WTC11 (cell line): ENCODE measurements around the gene JADE3. TPM values are rescaled to one million over a fixed set of nuclear protein-coding genes. Genes with fewer than 3 reads are reported as not detected.

ENCODE experiments used
- ATAC-seq: fragments of 200-7000 bp; cut with Tn5 transposase; 2 replicates; pipeline ENCODE4 v1.10.0; 2021; ENCODE audit warnings: mild to moderate bottlenecking, moderate library complexity
- CTCF ChIA-PET: fragments of 300-600 bp; sonication (Branson Sonifier 250); formaldehyde crosslinking; loops from one replicate; lab custom pipeline; 2021; ENCODE audit warnings: antibody characterized with exemption; lab: Charles Lee
- POLR2A ChIA-PET: fragments of 350-600 bp; sonication (Branson Sonifier 250); formaldehyde crosslinking; loops from one replicate; lab custom pipeline; 2021; ENCODE audit warnings: antibody characterized with exemption; lab: Charles Lee
- DNase-seq: peaks from one replicate; pipeline ENCODE4 v3.0.0; 2021; ENCODE audit warnings: low spot score
- H3K27ac Mint-ChIP-seq: 2 replicates; pipeline ENCODE4 v1.8.0; 2021; ENCODE audit warnings: mixed read lengths
- H3K27me3 Mint-ChIP-seq: 2 replicates; pipeline ENCODE4 v1.8.0; 2021; ENCODE audit warnings: low read depth, mild to moderate bottlenecking, moderate library complexity, mixed read lengths
- H3K36me3 Mint-ChIP-seq: 2 replicates; pipeline ENCODE4 v1.8.0; 2021; ENCODE audit warnings: mixed read lengths
- H3K4me1 Mint-ChIP-seq: 2 replicates; pipeline ENCODE4 v1.8.0; 2022; ENCODE audit warnings: mixed read lengths
- H3K4me3 Mint-ChIP-seq: 2 replicates; pipeline ENCODE4 v1.8.0; 2021; ENCODE audit warnings: mild to moderate bottlenecking, moderate library complexity, mixed read lengths
- H3K9me3 Mint-ChIP-seq: 2 replicates; pipeline ENCODE4 v1.8.0; 2021; ENCODE audit warnings: mixed read lengths
- ATF1 ChIP-seq: sonication (generic); formaldehyde crosslinking; IDR thresholded peaks from 2 replicates; pipeline ENCODE4 v1.8.1; 2023; ENCODE audit warnings: mild to moderate bottlenecking, moderate library complexity, missing genetic modification reagents
- CREM ChIP-seq: sonication (generic); formaldehyde crosslinking; IDR thresholded peaks from 2 replicates; pipeline ENCODE4 v1.8.1; 2022; ENCODE audit warnings: mild to moderate bottlenecking, missing genetic modification reagents, moderate library complexity
- EMX1 ChIP-seq: fragments of 250-450 bp; sonication (Bioruptor Pico); IDR thresholded peaks from 2 replicates; pipeline ENCODE4 v1.8.0; 2021; ENCODE audit warnings: mild to moderate bottlenecking
- ETV6 ChIP-seq: sonication (generic); formaldehyde crosslinking; IDR thresholded peaks from 2 replicates; pipeline ENCODE4 v1.8.1; 2022; ENCODE audit warnings: mild to moderate bottlenecking, missing genetic modification reagents
- FOXJ3 ChIP-seq: sonication (generic); formaldehyde crosslinking; IDR thresholded peaks from 2 replicates; pipeline ENCODE4 v1.9.0; 2021; ENCODE audit warnings: missing genetic modification reagents, mild to moderate bottlenecking, borderline replicate concordance
- FOXK1 ChIP-seq: sonication (generic); formaldehyde crosslinking; IDR thresholded peaks from 2 replicates; pipeline ENCODE4 v1.8.0; 2022; ENCODE audit warnings: mild to moderate bottlenecking, moderate library complexity, missing genetic modification reagents
- FOXP1 ChIP-seq: sonication (generic); formaldehyde crosslinking; IDR thresholded peaks from 2 replicates; pipeline ENCODE4 v1.8.0; 2022; ENCODE audit warnings: missing genetic modification reagents, mild to moderate bottlenecking, moderate library complexity, borderline replicate concordance
- NFE2L1 ChIP-seq: sonication (generic); formaldehyde crosslinking; IDR thresholded peaks from 2 replicates; pipeline ENCODE4 v1.8.1; 2023; ENCODE audit warnings: missing genetic modification reagents
- NR1H2 ChIP-seq: sonication (generic); formaldehyde crosslinking; IDR thresholded peaks from 2 replicates; pipeline ENCODE4 v1.9.0; 2021; ENCODE audit warnings: mild to moderate bottlenecking, moderate library complexity, missing genetic modification reagents
- NR2C2 ChIP-seq: sonication (generic); formaldehyde crosslinking; IDR thresholded peaks from 2 replicates; pipeline ENCODE4 v1.8.0; 2022; ENCODE audit warnings: mild to moderate bottlenecking, missing genetic modification reagents
- SMAD4 ChIP-seq: sonication (generic); formaldehyde crosslinking; IDR thresholded peaks from 2 replicates; pipeline ENCODE4 v1.8.0; 2022; ENCODE audit warnings: mild to moderate bottlenecking, missing genetic modification reagents
- TEAD1 ChIP-seq: sonication (generic); formaldehyde crosslinking; IDR thresholded peaks from 2 replicates; pipeline ENCODE4 v1.8.0; 2022; ENCODE audit warnings: mild to moderate bottlenecking, missing genetic modification reagents
- ZBTB21 ChIP-seq: sonication (generic); formaldehyde crosslinking; IDR thresholded peaks from 2 replicates; pipeline ENCODE4 v1.8.1; 2023; ENCODE audit warnings: mild to moderate bottlenecking, missing genetic modification reagents, borderline replicate concordance
- ZNF121 ChIP-seq: sonication (generic); formaldehyde crosslinking; IDR thresholded peaks from 2 replicates; pipeline ENCODE4 v1.8.0; 2023; ENCODE audit warnings: missing genetic modification reagents
- total RNA-seq: library from RNA; stranded (reverse); gene quantifications from 3 replicates; pipeline ENCODE4 v1.2.3, GENCODE V29; 2021
- TF ChIP-seq, protein P1 (sequence below): sonication (generic); formaldehyde crosslinking; IDR thresholded peaks from 2 replicates; pipeline ENCODE4 v1.8.0; 2023; ENCODE audit warnings: mild to moderate bottlenecking, missing genetic modification reagents
- TF ChIP-seq, protein P2 (sequence below): fragments of 200-600 bp; IDR thresholded peaks from 2 replicates; pipeline ENCODE4 v1.8.0; 2022; ENCODE audit warnings: antibody characterized with exemption
- TF ChIP-seq, protein P3 (sequence below): sonication (generic); formaldehyde crosslinking; IDR thresholded peaks from 2 replicates; pipeline ENCODE4 v1.8.0; 2022; ENCODE audit warnings: mild to moderate bottlenecking, missing genetic modification reagents
- TF ChIP-seq, protein P4 (sequence below): sonication (generic); formaldehyde crosslinking; IDR thresholded peaks from 2 replicates; pipeline ENCODE4 v1.8.0; 2022; ENCODE audit warnings: mild to moderate bottlenecking, missing genetic modification reagents
- TF ChIP-seq, protein P5 (sequence below): fragments of 250-450 bp; sonication (Bioruptor Pico); IDR thresholded peaks from 2 replicates; pipeline ENCODE4 v1.9.0; 2021; ENCODE audit warnings: mild to moderate bottlenecking
- TF ChIP-seq, protein P6 (sequence below): fragments of 250-450 bp; sonication (Bioruptor Pico); IDR thresholded peaks from 2 replicates; pipeline ENCODE4 v2.1.2; 2022; ENCODE audit warnings: mild to moderate bottlenecking, moderate library complexity
- TF ChIP-seq, protein P7 (sequence below): sonication (generic); formaldehyde crosslinking; IDR thresholded peaks from 2 replicates; pipeline ENCODE4 v1.8.1; 2023; ENCODE audit warnings: mild to moderate bottlenecking, missing genetic modification reagents

The JADE3 gene
- total RNA-seq, 1 experiment from 2014 or later, result 19.2 TPM

DNA sequence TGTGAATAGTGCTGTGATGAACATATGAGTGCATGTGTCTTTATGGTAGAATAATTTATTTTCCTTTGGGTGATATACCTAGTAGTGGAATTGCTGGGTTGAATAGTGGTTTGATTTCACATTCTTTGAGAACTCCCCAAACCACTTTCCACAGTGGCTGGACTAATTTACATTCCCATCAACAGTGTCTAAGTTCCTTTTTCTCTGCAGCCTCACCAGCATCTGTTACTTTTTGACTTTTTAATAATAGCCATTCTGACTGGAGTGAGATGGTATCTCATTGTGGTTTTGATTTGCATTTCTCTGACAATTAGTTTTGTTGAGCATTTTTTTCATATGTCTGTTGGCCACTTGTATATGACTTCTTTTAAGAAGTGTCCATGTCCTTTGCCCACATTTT lies 29.1 kb downstream of the JADE3 start:
- H3K4me3 Mint-ChIP-seq, result no peak overlapping the region
- POLR2A ChIA-PET, result no interaction called here
- peaks cover 24% of the 10 kb centered on the region for H3K4me1 Mint-ChIP-seq
- ATAC-seq, result no peak
- no peak for TF ChIP-seq FOXJ3 (CRISPR knock-in tag)
- TF ChIP-seq FOXK1 (CRISPR knock-in tag), result no peak
- TF ChIP-seq CREM, result no peak
- TF ChIP-seq, protein P1, sequence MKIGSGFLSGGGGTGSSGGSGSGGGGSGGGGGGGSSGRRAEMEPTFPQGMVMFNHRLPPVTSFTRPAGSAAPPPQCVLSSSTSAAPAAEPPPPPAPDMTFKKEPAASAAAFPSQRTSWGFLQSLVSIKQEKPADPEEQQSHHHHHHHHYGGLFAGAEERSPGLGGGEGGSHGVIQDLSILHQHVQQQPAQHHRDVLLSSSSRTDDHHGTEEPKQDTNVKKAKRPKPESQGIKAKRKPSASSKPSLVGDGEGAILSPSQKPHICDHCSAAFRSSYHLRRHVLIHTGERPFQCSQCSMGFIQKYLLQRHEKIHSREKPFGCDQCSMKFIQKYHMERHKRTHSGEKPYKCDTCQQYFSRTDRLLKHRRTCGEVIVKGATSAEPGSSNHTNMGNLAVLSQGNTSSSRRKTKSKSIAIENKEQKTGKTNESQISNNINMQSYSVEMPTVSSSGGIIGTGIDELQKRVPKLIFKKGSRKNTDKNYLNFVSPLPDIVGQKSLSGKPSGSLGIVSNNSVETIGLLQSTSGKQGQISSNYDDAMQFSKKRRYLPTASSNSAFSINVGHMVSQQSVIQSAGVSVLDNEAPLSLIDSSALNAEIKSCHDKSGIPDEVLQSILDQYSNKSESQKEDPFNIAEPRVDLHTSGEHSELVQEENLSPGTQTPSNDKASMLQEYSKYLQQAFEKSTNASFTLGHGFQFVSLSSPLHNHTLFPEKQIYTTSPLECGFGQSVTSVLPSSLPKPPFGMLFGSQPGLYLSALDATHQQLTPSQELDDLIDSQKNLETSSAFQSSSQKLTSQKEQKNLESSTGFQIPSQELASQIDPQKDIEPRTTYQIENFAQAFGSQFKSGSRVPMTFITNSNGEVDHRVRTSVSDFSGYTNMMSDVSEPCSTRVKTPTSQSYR (CRISPR knock-in tag), result no peak
- TF ChIP-seq, all 79 proteins: peak for 0
- Mint-ChIP-seq H3K9me3 (peaks cover 8% of the 10 kb centered on the region; the same call in 1 of the 2 replicates), H3K36me3 (no peaks in the 10 kb centered on the region; the same call in 1 of the 2 replicates), H3K27ac (no peak overlapping the region), H3K27me3 (no peaks in the 10 kb centered on the region)
- no peak for DNase-seq
- CTCF ChIA-PET, result no interaction called here

DNA sequence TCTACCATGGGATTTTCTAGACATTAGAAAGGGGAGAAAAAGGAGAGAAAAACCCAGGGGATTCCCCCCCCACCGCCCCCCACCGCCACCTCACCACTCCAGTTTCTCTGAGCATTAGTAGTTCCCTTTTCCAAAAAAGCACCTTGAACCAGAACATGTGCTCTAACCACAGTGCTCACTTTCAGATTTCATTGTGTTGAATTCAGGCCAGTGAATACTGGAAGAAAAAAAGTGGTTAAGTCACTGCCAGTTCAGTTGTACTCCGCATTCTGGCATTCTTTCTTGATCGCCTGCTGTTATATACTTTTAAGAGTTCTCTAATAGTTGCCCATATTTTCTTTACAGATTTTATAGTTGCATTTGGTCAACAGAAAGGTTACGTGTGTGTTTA lies 40.9 kb downstream of the JADE3 start:
- DNase-seq (no peak), ATAC-seq (no peak)
- Mint-ChIP-seq H3K27me3 (no peaks in the 10 kb centered on the region), H3K27ac (peak overlapping the region; percentile 95), H3K9me3 (no peaks in the 10 kb centered on the region), H3K4me1 (peaks cover 37% of the 10 kb centered on the region), H3K36me3 (no peaks in the 10 kb centered on the region), H3K4me3 (no peak overlapping the region)
- ChIA-PET CTCF (no interaction called here), POLR2A (no interaction called here)
- no peak for TF ChIP-seq ETV6
- TF ChIP-seq, protein P2, sequence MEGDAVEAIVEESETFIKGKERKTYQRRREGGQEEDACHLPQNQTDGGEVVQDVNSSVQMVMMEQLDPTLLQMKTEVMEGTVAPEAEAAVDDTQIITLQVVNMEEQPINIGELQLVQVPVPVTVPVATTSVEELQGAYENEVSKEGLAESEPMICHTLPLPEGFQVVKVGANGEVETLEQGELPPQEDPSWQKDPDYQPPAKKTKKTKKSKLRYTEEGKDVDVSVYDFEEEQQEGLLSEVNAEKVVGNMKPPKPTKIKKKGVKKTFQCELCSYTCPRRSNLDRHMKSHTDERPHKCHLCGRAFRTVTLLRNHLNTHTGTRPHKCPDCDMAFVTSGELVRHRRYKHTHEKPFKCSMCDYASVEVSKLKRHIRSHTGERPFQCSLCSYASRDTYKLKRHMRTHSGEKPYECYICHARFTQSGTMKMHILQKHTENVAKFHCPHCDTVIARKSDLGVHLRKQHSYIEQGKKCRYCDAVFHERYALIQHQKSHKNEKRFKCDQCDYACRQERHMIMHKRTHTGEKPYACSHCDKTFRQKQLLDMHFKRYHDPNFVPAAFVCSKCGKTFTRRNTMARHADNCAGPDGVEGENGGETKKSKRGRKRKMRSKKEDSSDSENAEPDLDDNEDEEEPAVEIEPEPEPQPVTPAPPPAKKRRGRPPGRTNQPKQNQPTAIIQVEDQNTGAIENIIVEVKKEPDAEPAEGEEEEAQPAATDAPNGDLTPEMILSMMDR, result no peak
- no peak for TF ChIP-seq NR1H2 (CRISPR knock-in tag)
- no peak for TF ChIP-seq EMX1 (CRISPR knock-in tag)
- TF ChIP-seq, protein P3, sequence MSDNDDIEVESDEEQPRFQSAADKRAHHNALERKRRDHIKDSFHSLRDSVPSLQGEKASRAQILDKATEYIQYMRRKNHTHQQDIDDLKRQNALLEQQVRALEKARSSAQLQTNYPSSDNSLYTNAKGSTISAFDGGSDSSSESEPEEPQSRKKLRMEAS, result no peak

DNA sequence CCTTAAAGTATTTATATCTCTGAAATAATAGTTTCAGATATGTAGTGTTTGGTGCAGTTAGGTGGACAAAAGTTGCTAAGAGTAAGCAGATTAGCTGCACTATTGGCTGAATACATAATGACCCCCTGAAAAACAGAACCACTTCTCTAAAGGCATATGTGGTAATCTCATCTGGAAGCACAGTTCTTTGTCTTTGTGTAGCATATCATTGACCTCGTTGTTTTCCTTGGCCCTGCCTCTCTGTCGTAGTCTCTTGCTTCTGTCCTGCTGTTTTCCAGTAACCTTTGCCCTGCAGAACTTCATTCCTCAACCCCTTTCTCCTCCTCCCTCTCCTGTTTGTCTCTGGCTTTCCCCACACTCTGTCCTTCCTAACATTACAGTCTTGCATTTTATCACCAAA lies 41.4 kb downstream of the JADE3 start:
- ATAC-seq (peak; percentile 88), DNase-seq (no peak)
- H3K27ac Mint-ChIP-seq, result peak overlapping the region; percentile 95
- no peaks in the 10 kb centered on the region for H3K27me3 Mint-ChIP-seq
- no peaks in the 10 kb centered on the region for H3K36me3 Mint-ChIP-seq
- ChIA-PET CTCF (no interaction called here), POLR2A (no interaction called here)
- peaks cover 37% of the 10 kb centered on the region for H3K4me1 Mint-ChIP-seq
- H3K9me3 Mint-ChIP-seq, result no peaks in the 10 kb centered on the region
- no peak overlapping the region; the same call in 1 of the 2 replicates for H3K4me3 Mint-ChIP-seq
- TF ChIP-seq ZBTB21 (CRISPR knock-in tag) (no peak), NR2C2 (CRISPR knock-in tag) (no peak), TEAD1 (no peak), ZNF121 (CRISPR knock-in tag) (no peak), FOXP1 (CRISPR knock-in tag) (no peak), SMAD4 (CRISPR knock-in tag) (no peak), ATF1 (CRISPR knock-in tag) (no peak), NFE2L1 (no peak)
- TF ChIP-seq, protein P4, sequence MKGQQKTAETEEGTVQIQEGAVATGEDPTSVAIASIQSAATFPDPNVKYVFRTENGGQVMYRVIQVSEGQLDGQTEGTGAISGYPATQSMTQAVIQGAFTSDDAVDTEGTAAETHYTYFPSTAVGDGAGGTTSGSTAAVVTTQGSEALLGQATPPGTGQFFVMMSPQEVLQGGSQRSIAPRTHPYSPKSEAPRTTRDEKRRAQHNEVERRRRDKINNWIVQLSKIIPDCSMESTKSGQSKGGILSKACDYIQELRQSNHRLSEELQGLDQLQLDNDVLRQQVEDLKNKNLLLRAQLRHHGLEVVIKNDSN, result no peak
- TF ChIP-seq, protein P5, sequence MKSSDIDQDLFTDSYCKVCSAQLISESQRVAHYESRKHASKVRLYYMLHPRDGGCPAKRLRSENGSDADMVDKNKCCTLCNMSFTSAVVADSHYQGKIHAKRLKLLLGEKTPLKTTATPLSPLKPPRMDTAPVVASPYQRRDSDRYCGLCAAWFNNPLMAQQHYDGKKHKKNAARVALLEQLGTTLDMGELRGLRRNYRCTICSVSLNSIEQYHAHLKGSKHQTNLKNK (CRISPR knock-in tag), result no peak
- TF ChIP-seq, protein P6, sequence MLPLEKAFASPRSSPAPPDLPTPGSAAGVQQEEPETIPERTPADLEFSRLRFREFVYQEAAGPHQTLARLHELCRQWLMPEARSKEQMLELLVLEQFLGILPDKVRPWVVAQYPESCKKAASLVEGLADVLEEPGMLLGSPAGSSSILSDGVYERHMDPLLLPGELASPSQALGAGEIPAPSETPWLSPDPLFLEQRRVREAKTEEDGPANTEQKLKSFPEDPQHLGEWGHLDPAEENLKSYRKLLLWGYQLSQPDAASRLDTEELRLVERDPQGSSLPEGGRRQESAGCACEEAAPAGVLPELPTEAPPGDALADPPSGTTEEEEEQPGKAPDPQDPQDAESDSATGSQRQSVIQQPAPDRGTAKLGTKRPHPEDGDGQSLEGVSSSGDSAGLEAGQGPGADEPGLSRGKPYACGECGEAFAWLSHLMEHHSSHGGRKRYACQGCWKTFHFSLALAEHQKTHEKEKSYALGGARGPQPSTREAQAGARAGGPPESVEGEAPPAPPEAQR (CRISPR knock-in tag), result no peak
- TF ChIP-seq, protein P7, sequence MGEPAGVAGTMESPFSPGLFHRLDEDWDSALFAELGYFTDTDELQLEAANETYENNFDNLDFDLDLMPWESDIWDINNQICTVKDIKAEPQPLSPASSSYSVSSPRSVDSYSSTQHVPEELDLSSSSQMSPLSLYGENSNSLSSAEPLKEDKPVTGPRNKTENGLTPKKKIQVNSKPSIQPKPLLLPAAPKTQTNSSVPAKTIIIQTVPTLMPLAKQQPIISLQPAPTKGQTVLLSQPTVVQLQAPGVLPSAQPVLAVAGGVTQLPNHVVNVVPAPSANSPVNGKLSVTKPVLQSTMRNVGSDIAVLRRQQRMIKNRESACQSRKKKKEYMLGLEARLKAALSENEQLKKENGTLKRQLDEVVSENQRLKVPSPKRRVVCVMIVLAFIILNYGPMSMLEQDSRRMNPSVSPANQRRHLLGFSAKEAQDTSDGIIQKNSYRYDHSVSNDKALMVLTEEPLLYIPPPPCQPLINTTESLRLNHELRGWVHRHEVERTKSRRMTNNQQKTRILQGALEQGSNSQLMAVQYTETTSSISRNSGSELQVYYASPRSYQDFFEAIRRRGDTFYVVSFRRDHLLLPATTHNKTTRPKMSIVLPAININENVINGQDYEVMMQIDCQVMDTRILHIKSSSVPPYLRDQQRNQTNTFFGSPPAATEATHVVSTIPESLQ (CRISPR knock-in tag), result no peak
- TF ChIP-seq, protein P3, result no peak
